Liver (tissue), 9 donors: ENCODE data around the gene EPHA5. TPM values are rescaled to one million over a fixed set of nuclear protein-coding genes. Genes with fewer than 3 reads are reported as not detected.

Experiments used
- DNase-seq: peaks from one replicate; pipeline ENCODE4 v3.0.0-alpha.2; 2017; ENCODE audit warnings: low spot score
- H3K27ac ChIP-seq, 2 donors: one replicate each; pipeline ENCODE4 v1.7.0; 2013; ENCODE audit warnings: inconsistent platforms in 2 of 2, low read length in 2 of 2, control low read depth in 1 of 2, low read depth in 1 of 2, mild to moderate bottlenecking in 1 of 2
- H3K27me3 ChIP-seq, 4 donors: one replicate each; pipeline versions ENCODE4 v1.6.1 to v1.7.0; 2013; ENCODE audit warnings: low read length in 3 of 4, inconsistent platforms in 1 of 4, mild to moderate bottlenecking in 1 of 4, moderate library complexity in 1 of 4; ENCODE audit not compliant: control insufficient read depth in 4 of 4, insufficient read depth in 4 of 4
- H3K36me3 ChIP-seq, 4 donors: one replicate each; pipeline versions ENCODE4 v1.6.1 to v1.7.0; 2013; ENCODE audit warnings: low read length in 3 of 4, mild to moderate bottlenecking in 3 of 4, low read depth in 1 of 4, moderate library complexity in 1 of 4; ENCODE audit not compliant: control insufficient read depth in 4 of 4, insufficient read depth in 3 of 4
- H3K4me1 ChIP-seq, 4 donors: one replicate each; pipeline versions ENCODE4 v1.6.1 to v1.7.0; 2013; ENCODE audit warnings: low read length in 3 of 4, mild to moderate bottlenecking in 3 of 4, moderate library complexity in 1 of 4; ENCODE audit not compliant: control insufficient read depth in 4 of 4, insufficient read depth in 4 of 4
- H3K4me3 ChIP-seq, 3 donors: one replicate each; pipeline versions ENCODE4 v1.6.1 to v1.7.0; 2013; ENCODE audit warnings: low read length in 3 of 3, control low read depth in 1 of 3, low read depth in 1 of 3, mild to moderate bottlenecking in 1 of 3
- H3K9ac ChIP-seq, 2 donors: one replicate each; pipeline ENCODE4 v1.7.0; 2013; ENCODE audit warnings: low read length in 2 of 2, mild to moderate bottlenecking in 2 of 2, moderate library complexity in 2 of 2, control low read depth in 1 of 2, low read depth in 1 of 2
- H3K9me3 ChIP-seq, 4 donors: one replicate each; pipeline versions ENCODE4 v1.6.1 to v1.7.0; 2013; ENCODE audit warnings: low read length in 3 of 4; ENCODE audit not compliant: control insufficient read depth in 4 of 4
- EGR1 ChIP-seq, 2 donors: IDR thresholded peaks; 2 replicates each; pipeline ENCODE4 v1.6.1; 2016 to 2018; ENCODE audit warnings: antibody characterized with exemption in 2 of 2, low read depth in 2 of 2
- FOXA1 ChIP-seq: IDR thresholded peaks from 2 replicates; pipeline ENCODE4 v1.6.1; 2016; ENCODE audit warnings: antibody characterized with exemption
- FOXA2 ChIP-seq: IDR thresholded peaks from 2 replicates; pipeline ENCODE4 v1.6.1; 2016; ENCODE audit warnings: antibody characterized with exemption
- GABPA ChIP-seq, 2 donors: IDR thresholded peaks in 1 of 2; conservative IDR thresholded peaks in 1 of 2; 2 replicates each; pipeline ENCODE4 v1.6.1; 2016; ENCODE audit warnings: antibody characterized with exemption in 2 of 2, mild to moderate bottlenecking in 1 of 2, moderate library complexity in 1 of 2
- HNF4G ChIP-seq: IDR thresholded peaks from 2 replicates; pipeline ENCODE4 v1.6.1; 2016; ENCODE audit warnings: antibody characterized with exemption
- JUND ChIP-seq, 2 donors: IDR thresholded peaks; 2 replicates each; pipeline ENCODE4 v1.6.1; 2016; ENCODE audit warnings: antibody characterized with exemption in 2 of 2
- NR2F2 ChIP-seq: IDR thresholded peaks from 2 replicates; pipeline ENCODE4 v1.6.1; 2016; ENCODE audit warnings: antibody characterized with exemption
- RAD21 ChIP-seq, 2 donors: IDR thresholded peaks; 2 replicates each; pipeline ENCODE4 v1.6.1; 2016; ENCODE audit warnings: antibody characterized with exemption in 2 of 2, mild to moderate bottlenecking in 2 of 2
- RXRA ChIP-seq, 2 donors: IDR thresholded peaks; 2 replicates each; pipeline ENCODE4 v1.6.1; 2017 to 2018; ENCODE audit warnings: antibody characterized with exemption in 2 of 2, mild to moderate bottlenecking in 1 of 2
- TAF1 ChIP-seq: conservative IDR thresholded peaks from 2 replicates; pipeline ENCODE4 v1.6.1; 2016; ENCODE audit warnings: antibody characterized with exemption, mild to moderate bottlenecking
- YY1 ChIP-seq: IDR thresholded peaks from 2 replicates; pipeline ENCODE4 v1.6.1; 2016; ENCODE audit warnings: antibody characterized with exemption, mild to moderate bottlenecking
- WGBS: extraction: QIAGEN DNeasy Blood & Tissue Kit; methylation state at CpG from one replicate; pipeline ENCODE4 v1.1.7; 2013; 5-methylcytosine and 5-hydroxymethylcytosine counted together
- polyA plus RNA-seq, 2 donors: library from polyadenylated mRNA; stranded (reverse) in 1 of 2; unstranded in 1 of 2; fragments of 200-250 nt in 1 of 2; fragments of >200 nt in 1 of 2; fragmentation: Nextera tagmentation in 1 of 2; extraction: Ambion mirVana in 1 of 2; gene quantifications; one replicate each; pipeline versions ENCODE4 v1.2.1 to v1.2.3, GENCODE V29; 2013 to 2015
- total RNA-seq, 2 donors: library from RNA; depleted of rRNA; stranded (reverse); fragments of >200 nt; gene quantifications; one replicate each; pipeline ENCODE4 v1.2.3, GENCODE V29; 2014
- TF ChIP-seq, protein P1 (sequence below): IDR thresholded peaks from 2 replicates; pipeline ENCODE4 v1.6.1; 2016; ENCODE audit warnings: antibody characterized with exemption
- TF ChIP-seq, protein P2 (sequence below): fragments of 150-350 bp; IDR thresholded peaks from 2 replicates; pipeline ENCODE4 v1.5.1; 2017; ENCODE audit warnings: improper control_type of control experiment, low read depth, low read length; ENCODE audit not compliant: missing input control
- TF ChIP-seq, protein P3 (sequence below): IDR thresholded peaks from 2 replicates; pipeline ENCODE4 v1.6.1; 2016; ENCODE audit warnings: antibody characterized with exemption, mild to moderate bottlenecking
- TF ChIP-seq, protein P4 (sequence below): IDR thresholded peaks from 2 replicates; pipeline ENCODE4 v1.6.1; 2016; ENCODE audit warnings: antibody characterized with exemption
- donor health status: healthy.
- donor health status: healthy.
- donor health status: healthy.
- donor health status: healthy.
- donor health status: healthy.

Gene EPHA5
- total and polyA plus RNA-seq, 4 donors: not detected

DNA sequence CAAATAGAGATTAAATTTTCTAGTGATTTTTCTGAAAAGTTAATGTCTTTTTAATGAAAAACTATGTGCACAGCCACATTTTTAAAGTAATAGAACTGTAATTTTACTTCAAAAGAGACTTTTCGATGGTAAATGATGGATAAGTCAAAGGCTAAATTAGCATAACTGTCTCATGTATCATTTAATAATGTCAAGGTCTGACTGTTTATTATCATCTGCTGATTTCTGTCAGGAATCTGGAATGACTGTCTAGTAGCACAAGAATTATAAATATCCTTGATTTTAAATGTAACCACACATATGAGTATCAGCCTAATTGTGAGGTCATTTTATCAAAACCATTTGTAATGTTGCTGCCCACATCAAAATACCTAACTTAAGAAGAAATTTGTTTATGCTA, 333.8 kb downstream of the EPHA5 start:
- 56% methylated on average over 1 of the region's 1 CpG for WGBS
- Histone ChIP-seq H3K4me3 (no peak overlapping the region), H3K27me3 (peaks cover 0 to 3% (median 0%) of the 10 kb centered on the region in 4 donors), H3K36me3 (no peaks in the 10 kb centered on the region), H3K27ac (no peak overlapping the region), H3K9me3 (no peaks in the 10 kb centered on the region), H3K9ac (no peak overlapping the region), H3K4me1 (no peaks in the 10 kb centered on the region)
- DNase-seq: no peak
- TF ChIP-seq RAD21 (IDR thresholded peaks at IDR 0.05): no peak
- TF ChIP-seq FOXA1: no peak
- TF ChIP-seq, protein P1, sequence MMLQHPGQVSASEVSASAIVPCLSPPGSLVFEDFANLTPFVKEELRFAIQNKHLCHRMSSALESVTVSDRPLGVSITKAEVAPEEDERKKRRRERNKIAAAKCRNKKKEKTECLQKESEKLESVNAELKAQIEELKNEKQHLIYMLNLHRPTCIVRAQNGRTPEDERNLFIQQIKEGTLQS: no peak
- TF ChIP-seq TAF1: no peak
- TF ChIP-seq NR2F2: no peak
- no peak for TF ChIP-seq JUND (IDR thresholded peaks at IDR 0.05)
- TF ChIP-seq RXRA (IDR thresholded peaks at IDR 0.05): no peak
- TF ChIP-seq HNF4G: no peak
- TF ChIP-seq YY1: no peak
- TF ChIP-seq, protein P2, sequence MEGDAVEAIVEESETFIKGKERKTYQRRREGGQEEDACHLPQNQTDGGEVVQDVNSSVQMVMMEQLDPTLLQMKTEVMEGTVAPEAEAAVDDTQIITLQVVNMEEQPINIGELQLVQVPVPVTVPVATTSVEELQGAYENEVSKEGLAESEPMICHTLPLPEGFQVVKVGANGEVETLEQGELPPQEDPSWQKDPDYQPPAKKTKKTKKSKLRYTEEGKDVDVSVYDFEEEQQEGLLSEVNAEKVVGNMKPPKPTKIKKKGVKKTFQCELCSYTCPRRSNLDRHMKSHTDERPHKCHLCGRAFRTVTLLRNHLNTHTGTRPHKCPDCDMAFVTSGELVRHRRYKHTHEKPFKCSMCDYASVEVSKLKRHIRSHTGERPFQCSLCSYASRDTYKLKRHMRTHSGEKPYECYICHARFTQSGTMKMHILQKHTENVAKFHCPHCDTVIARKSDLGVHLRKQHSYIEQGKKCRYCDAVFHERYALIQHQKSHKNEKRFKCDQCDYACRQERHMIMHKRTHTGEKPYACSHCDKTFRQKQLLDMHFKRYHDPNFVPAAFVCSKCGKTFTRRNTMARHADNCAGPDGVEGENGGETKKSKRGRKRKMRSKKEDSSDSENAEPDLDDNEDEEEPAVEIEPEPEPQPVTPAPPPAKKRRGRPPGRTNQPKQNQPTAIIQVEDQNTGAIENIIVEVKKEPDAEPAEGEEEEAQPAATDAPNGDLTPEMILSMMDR: no peak

DNA sequence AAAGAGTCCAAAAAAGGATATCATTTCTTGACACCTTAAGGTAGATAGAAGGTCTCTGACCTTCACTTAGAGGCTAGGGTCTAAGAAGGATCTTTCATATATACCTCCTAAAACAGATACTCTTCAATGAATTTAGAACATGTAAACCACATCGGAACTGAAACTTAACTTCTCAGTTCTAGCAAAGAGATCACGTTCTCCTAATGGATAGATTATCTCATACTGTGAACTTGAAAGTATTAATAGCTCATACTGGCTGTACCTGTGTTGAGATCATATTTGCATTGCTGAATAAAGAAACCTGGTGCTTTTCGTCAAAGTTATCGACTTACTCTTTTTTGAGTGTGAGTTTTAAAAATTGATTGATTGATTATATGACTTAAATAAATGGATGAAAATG, 353.8 kb downstream of the EPHA5 start:
- no peaks in the 10 kb centered on the region for H3K9me3 ChIP-seq
- H3K36me3 ChIP-seq: no peaks in the 10 kb centered on the region
- TF ChIP-seq NR2F2 (no peak), JUND (IDR thresholded peaks at IDR 0.05) (no peak)
- TF ChIP-seq, protein P3, sequence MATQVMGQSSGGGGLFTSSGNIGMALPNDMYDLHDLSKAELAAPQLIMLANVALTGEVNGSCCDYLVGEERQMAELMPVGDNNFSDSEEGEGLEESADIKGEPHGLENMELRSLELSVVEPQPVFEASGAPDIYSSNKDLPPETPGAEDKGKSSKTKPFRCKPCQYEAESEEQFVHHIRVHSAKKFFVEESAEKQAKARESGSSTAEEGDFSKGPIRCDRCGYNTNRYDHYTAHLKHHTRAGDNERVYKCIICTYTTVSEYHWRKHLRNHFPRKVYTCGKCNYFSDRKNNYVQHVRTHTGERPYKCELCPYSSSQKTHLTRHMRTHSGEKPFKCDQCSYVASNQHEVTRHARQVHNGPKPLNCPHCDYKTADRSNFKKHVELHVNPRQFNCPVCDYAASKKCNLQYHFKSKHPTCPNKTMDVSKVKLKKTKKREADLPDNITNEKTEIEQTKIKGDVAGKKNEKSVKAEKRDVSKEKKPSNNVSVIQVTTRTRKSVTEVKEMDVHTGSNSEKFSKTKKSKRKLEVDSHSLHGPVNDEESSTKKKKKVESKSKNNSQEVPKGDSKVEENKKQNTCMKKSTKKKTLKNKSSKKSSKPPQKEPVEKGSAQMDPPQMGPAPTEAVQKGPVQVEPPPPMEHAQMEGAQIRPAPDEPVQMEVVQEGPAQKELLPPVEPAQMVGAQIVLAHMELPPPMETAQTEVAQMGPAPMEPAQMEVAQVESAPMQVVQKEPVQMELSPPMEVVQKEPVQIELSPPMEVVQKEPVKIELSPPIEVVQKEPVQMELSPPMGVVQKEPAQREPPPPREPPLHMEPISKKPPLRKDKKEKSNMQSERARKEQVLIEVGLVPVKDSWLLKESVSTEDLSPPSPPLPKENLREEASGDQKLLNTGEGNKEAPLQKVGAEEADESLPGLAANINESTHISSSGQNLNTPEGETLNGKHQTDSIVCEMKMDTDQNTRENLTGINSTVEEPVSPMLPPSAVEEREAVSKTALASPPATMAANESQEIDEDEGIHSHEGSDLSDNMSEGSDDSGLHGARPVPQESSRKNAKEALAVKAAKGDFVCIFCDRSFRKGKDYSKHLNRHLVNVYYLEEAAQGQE: no peak
- H3K4me3 ChIP-seq: no peak overlapping the region
- H3K27ac ChIP-seq: no peak overlapping the region
- H3K4me1 ChIP-seq: no peaks in the 10 kb centered on the region
- no peaks in the 10 kb centered on the region for H3K27me3 ChIP-seq
- no peak for DNase-seq
- WGBS: 66% methylated on average over 4 of the region's 4 CpGs
- no peak overlapping the region for H3K9ac ChIP-seq

DNA sequence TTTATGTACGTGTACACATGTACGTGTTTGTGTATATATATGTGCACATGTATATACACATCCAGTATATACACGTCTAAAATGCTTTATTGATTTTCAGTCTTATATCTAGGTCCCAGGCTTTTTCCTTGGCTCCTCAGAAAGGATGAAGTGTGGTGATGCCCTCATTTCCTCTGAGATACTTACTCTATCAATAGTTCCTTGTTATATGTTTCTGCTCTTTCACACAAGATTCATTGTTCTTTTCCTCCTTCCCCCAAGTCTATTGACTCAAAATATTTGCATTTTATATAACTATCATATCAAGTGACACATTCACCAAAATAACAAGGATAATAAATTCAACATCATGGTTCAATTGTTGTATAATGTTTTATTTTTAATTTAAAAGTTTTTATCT, 359.2 kb downstream of the EPHA5 start:
- no peaks in the 10 kb centered on the region for H3K9me3 ChIP-seq
- 79% methylated on average over 3 of the region's 3 CpGs for WGBS
- no peak overlapping the region for H3K4me3 ChIP-seq
- DNase-seq: no peak
- H3K27me3 ChIP-seq: no peaks in the 10 kb centered on the region
- TF ChIP-seq, protein P3: no peak
- TF ChIP-seq, protein P4, sequence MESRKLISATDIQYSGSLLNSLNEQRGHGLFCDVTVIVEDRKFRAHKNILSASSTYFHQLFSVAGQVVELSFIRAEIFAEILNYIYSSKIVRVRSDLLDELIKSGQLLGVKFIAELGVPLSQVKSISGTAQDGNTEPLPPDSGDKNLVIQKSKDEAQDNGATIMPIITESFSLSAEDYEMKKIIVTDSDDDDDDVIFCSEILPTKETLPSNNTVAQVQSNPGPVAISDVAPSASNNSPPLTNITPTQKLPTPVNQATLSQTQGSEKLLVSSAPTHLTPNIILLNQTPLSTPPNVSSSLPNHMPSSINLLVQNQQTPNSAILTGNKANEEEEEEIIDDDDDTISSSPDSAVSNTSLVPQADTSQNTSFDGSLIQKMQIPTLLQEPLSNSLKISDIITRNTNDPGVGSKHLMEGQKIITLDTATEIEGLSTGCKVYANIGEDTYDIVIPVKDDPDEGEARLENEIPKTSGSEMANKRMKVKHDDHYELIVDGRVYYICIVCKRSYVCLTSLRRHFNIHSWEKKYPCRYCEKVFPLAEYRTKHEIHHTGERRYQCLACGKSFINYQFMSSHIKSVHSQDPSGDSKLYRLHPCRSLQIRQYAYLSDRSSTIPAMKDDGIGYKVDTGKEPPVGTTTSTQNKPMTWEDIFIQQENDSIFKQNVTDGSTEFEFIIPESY: no peak
- TF ChIP-seq RXRA (IDR thresholded peaks at IDR 0.05): no peak
- no peak for TF ChIP-seq FOXA2
- TF ChIP-seq EGR1 (IDR thresholded peaks at IDR 0.05; ENCODE audit: low read depth in 2 of 2): no peak
- no peak for TF ChIP-seq GABPA (IDR thresholded peaks at IDR 0.05 in 1 of 2, conservative IDR thresholded peaks at IDR 0.05 in 1 of 2)
- H3K36me3 ChIP-seq: no peaks in the 10 kb centered on the region
- no peak overlapping the region for H3K9ac ChIP-seq
- no peaks in the 10 kb centered on the region for H3K4me1 ChIP-seq
- H3K27ac ChIP-seq: no peak overlapping the region
